ENCODE data around the gene ABCC2. TPM values are rescaled to one million over a fixed set of nuclear protein-coding genes. Genes with fewer than 3 reads are reported as not detected.
"Not testable (repeated sequence)": the region's sequence is repeated elsewhere in the genome, so short reads cannot be mapped to it uniquely, and the experiment has no call there.

The ABCC2 gene
- total RNA-seq, 1 experiment from 2014 or later = 1.8 TPM

DNA sequence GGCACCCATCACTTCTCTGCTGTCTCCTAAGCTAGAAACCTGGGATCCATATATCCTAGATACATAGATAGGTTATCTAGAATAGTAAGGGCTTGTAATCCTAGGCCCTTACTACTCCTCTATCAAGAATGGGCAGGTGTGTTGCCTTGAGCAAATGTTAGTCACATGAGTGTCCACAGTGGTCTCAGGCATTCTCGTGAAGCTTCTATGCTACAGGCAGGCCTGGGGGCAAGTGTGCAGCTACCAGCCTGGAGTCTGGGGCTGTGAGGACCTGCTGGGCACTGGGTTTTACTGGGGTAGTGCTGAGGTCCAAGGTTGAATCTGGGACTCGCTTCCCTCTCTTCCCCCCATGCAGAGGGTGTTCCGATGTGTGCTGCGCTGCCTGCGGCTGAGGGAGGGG lies 91.4 kb downstream of the ABCC2 start:
- no peak for DNase-seq (ENCODE audit: low spot score)
- in situ Hi-C loops (cut with HindIII; ENCODE audit: low sequenced_read_pairs) = no loop called here

GRCh38 chr10:99874341-99875085 lies 92.1 kb downstream of the ABCC2 start:
- no peak for DNase-seq (ENCODE audit: low spot score)
- in situ Hi-C loops (cut with HindIII; ENCODE audit: low sequenced_read_pairs) = no loop called here

DNA sequence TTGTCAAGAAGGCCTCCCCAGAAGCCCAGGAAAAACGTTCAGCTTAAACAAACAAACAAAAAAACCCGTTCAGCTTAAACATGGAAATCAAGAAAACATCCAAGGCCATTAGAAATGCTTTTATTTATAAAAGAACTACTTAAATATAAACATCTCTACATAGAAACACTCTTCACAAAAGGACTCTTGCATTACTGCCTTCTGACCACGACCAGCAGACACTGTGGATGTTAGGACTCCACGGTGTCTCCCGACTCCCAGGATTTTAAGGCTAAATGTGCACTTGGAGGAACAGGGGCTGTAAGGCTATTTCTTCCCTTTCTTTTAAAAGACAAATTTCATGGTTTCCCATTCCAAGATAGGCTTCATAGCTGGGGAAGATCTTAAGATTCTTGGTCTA lies 93.0 kb downstream of the ABCC2 start:
- no peak for DNase-seq (ENCODE audit: low spot score)
- in situ Hi-C loops (cut with HindIII; ENCODE audit: low sequenced_read_pairs) = no loop called here

DNA sequence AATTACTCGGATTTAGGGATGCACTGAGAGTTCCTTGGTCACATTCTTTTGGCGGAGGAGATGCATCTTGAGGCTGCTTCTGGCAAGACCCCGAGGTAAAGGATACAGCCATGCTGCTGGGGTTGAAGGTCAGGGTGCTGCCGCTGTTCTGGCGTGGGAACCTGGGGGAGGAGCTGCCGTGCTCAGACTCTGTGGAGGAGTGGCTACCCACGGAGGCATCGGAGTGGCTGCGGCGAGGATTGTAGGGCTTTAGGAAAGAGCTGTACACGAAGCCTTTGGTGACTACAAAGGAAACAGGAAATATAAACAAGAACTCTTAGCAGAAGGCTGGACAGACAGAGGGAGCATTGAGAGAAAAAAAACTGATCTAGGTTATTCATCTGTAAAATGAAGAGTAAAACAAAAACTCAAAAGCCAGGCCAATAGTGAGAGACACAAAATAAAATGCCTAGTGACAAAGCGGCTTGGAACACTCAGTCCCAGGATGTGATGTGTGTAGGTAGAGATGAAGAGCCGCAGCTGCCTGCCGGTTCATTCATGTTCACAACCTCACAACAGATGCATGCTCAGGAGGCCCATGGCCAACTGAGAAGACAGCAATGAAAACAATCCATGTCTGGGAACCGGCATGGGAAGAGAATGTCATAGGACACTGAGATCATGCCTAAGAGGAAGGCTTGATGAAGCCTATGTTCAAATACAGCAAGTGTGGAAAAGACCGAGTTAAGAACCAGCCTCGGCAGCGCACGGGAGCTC lies 97.8 kb downstream of the ABCC2 start:
- no peak for DNase-seq (ENCODE audit: low spot score)
- in situ Hi-C loops (cut with HindIII; ENCODE audit: low sequenced_read_pairs) = no loop called here

DNA sequence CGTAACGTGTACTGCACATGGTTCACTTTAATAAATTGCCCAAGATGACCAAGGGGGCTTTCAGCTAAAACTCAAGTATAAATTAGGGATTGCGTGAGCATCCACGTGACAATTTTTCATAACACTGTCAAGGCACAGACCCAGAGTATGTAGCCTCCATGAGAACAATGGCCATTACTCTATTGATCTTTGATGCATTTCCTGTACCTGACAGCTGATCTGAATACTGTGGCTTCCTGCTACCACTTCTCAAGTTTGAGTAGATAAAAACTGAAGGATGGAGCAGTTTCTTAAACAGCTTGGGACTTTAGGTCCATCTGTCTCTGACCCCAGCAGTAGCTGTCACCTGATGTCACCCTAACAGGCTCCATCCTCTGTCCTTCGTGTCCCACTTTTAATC lies 98.9 kb downstream of the ABCC2 start:
- in situ Hi-C loops (cut with HindIII; ENCODE audit: low sequenced_read_pairs) = no loop called here

GRCh38 chr10:99883523-99883922 lies 101.1 kb downstream of the ABCC2 start:
- in situ Hi-C loops (cut with HindIII; ENCODE audit: low sequenced_read_pairs) = no loop called here

More for the DNA sequence above, 98.9 kb downstream of the ABCC2 start:
- DNase-seq (ENCODE audit: low spot score) = no peak

GRCh38 chr10:99888622-99889021 lies 106.2 kb downstream of the ABCC2 start:
- DNase-seq (ENCODE audit: low spot score) = no peak
- in situ Hi-C loops (cut with HindIII; ENCODE audit: low sequenced_read_pairs) = no loop called here

More at GRCh38 chr10:99883523-99883922, 101.1 kb downstream of the ABCC2 start:
- DNase-seq (ENCODE audit: low spot score) = no peak

- DNase-seq (ENCODE audit: low spot score) = no peak
- in situ Hi-C loops (cut with HindIII; ENCODE audit: low sequenced_read_pairs) = no loop called here
Measured at GRCh38 chr10:99894613-99895012, 112.2 kb downstream of the ABCC2 start.

DNA sequence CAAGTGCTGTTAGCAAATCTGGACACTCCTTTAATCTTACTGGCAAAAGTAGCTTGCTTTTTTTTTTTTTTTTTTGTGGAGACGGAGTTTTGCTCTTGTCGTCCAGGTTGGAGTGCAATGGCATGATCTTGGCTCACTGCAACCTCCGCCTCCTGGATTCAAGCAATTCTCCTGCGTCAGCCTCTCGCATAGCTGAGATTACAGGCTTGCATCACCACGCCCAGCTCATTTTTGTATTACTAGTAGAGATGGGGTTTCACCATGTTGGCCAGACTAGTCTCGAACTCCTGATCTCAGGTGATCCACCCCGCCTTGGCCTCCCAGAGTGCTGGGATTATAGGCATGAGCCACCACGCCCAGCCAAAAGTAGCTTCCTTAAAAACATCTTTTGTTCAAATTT lies 112.6 kb downstream of the ABCC2 start:
- in situ Hi-C loops (cut with HindIII; ENCODE audit: low sequenced_read_pairs); DNase-seq (ENCODE audit: low spot score): not testable (repeated sequence)

GRCh38 chr10:99895867-99896266 lies 113.4 kb downstream of the ABCC2 start:
- in situ Hi-C loops (cut with HindIII; ENCODE audit: low sequenced_read_pairs) = no loop called here
- DNase-seq (ENCODE audit: low spot score) = no peak

Other genes starting within 250 kb of the ABCC2 start
- not detected in 2 replicates for gene NKX2-3, start 249.7 kb upstream of the ABCC2 start, total RNA-seq (2014; rRNA removed; shearing (Covaris generic))
- 19.1 and 29.9 TPM in 2 replicates for gene SLC25A28, start 162.2 kb upstream of the ABCC2 start, total RNA-seq (2014; rRNA removed; shearing (Covaris generic))
- gene ENTPD7, start 123.1 kb upstream of the ABCC2 start, total RNA-seq (2014; rRNA removed; shearing (Covaris generic)) = 8.4 and 17.0 TPM in 2 replicates
- gene COX15, start 50.5 kb upstream of the ABCC2 start, total RNA-seq (2014; rRNA removed; shearing (Covaris generic)) = 25.8 and 27.9 TPM in 2 replicates
- gene CUTC, start 50.4 kb upstream of the ABCC2 start, total RNA-seq (2014; rRNA removed; shearing (Covaris generic)) = 6.6 and 17.0 TPM in 2 replicates
- gene DNMBP, start 227.3 kb downstream of the ABCC2 start, total RNA-seq (2014; rRNA removed; shearing (Covaris generic)) = 13.0 and 17.7 TPM in 2 replicates